CD4-positive, alpha-beta T cell (primary cell): Measurements from ENCODE around the gene DNAJC15. TPM values are rescaled to one million over a fixed set of nuclear protein-coding genes. Genes with fewer than 3 reads are reported as not detected.

ENCODE experiments used
- ATAC-seq: fragments of 200-7000 bp; cut with Tn5 transposase; one replicate; pipeline ENCODE4 v1.10.0; 2022; ENCODE audit warnings: mild to moderate bottlenecking; ENCODE audit not compliant: poor library complexity
- CTCF ChIA-PET: fragments of 350-600 bp; sonication (Branson Sonifier 250); formaldehyde crosslinking; loops from one replicate; lab custom pipeline; 2021; ENCODE audit warnings: antibody characterized with exemption, inconsistent platforms; lab: Charles Lee
- POLR2A ChIA-PET: fragments of 350-600 bp; sonication (Branson Sonifier 250); formaldehyde crosslinking; loops from one replicate; lab custom pipeline; 2021; ENCODE audit warnings: antibody characterized with exemption, inconsistent platforms; lab: Charles Lee
- DNase-seq, 14 experiments: peaks; one replicate each; pipeline ENCODE4 v3.0.0-alpha.2; 2013 to 2020; ENCODE audit warnings: mixed read lengths in 2 of 14
- H3K27ac ChIP-seq, 2 donors: one replicate each; pipeline versions ENCODE4 v1.5.1 to v1.7.0; 2013; ENCODE audit warnings: low read length in 2 of 2, low read depth in 1 of 2, mild to moderate bottlenecking in 1 of 2
- H3K27me3 ChIP-seq, 2 experiments: 1 replicate in 1 of 2; 2 replicates in 1 of 2; pipeline versions ENCODE4 v1.6.1 to v1.7.0; 2013; ENCODE audit warnings: low read length in 2 of 2, control low read depth in 1 of 2, mild to moderate bottlenecking in 1 of 2, moderate library complexity in 1 of 2; ENCODE audit not compliant: insufficient read depth in 2 of 2, control insufficient read depth in 1 of 2
- H3K36me3 ChIP-seq: one replicate; pipeline ENCODE4 v1.6.1; 2013; ENCODE audit warnings: low read length, control low read depth; ENCODE audit not compliant: insufficient read depth
- H3K4me1 ChIP-seq: one replicate; pipeline ENCODE4 v1.6.1; 2013; ENCODE audit warnings: low read length, control low read depth; ENCODE audit not compliant: insufficient read depth
- H3K4me3 ChIP-seq: one replicate; pipeline ENCODE4 v1.5.1; 2013; ENCODE audit warnings: mild to moderate bottlenecking, low read length, moderate library complexity
- H3K9me3 ChIP-seq, 2 experiments: 1 replicate in 1 of 2; 2 replicates in 1 of 2; pipeline versions ENCODE4 v1.6.1 to v1.7.0; 2013; ENCODE audit warnings: low read length in 2 of 2, mild to moderate bottlenecking in 2 of 2, control low read depth in 1 of 2, moderate library complexity in 1 of 2; ENCODE audit not compliant: control insufficient read depth in 1 of 2, insufficient read depth in 1 of 2
- H3K27ac Mint-ChIP-seq: one replicate; pipeline ENCODE4 v1.8.0; 2020; ENCODE audit warnings: mixed read lengths
- H3K27me3 Mint-ChIP-seq: one replicate; pipeline ENCODE4 v1.8.0; 2021; ENCODE audit warnings: mixed read lengths
- H3K36me3 Mint-ChIP-seq: one replicate; pipeline ENCODE4 v1.8.0; 2021; ENCODE audit warnings: low read depth, mixed read lengths
- H3K4me1 Mint-ChIP-seq: one replicate; pipeline ENCODE4 v1.8.0; 2021; ENCODE audit warnings: low read depth, mixed read lengths
- H3K4me3 Mint-ChIP-seq: one replicate; pipeline ENCODE4 v1.8.0; 2020; ENCODE audit warnings: mild to moderate bottlenecking, mixed read lengths
- H3K9me3 Mint-ChIP-seq: one replicate; pipeline ENCODE4 v1.8.0; 2020; ENCODE audit warnings: mixed read lengths
- intact Hi-C, 2 experiments: fragments of 100-400 bp; cut with DNase I in 1 of 2; cut with micrococcal nuclease in 1 of 2; formaldehyde crosslinking; loops; one replicate each; pipeline versions ENCODE4 v1.15.1 to v1.9.0; 2023 to 2025; cut with DNase I, micrococcal nuclease
- total RNA-seq, 174 experiments: library from RNA in 2 of 174; stranded (reverse) in 2 of 174; gene quantifications; one replicate each; pipeline ENCODE4 v1.2.3 and lab custom pipeline; 2021 to 2026
- TF ChIP-seq, protein P1 (sequence below): fragments of 200-600 bp; IDR thresholded peaks from one replicate; pipeline ENCODE4 v1.8.0; 2022; ENCODE audit warnings: antibody characterized with exemption, mild to moderate bottlenecking

The DNAJC15 gene
- total RNA-seq, 2 experiments from 2014 or later: 6.8 to 7.6 TPM

GRCh38 chr13:43115141-43115540 lies 91.8 kb downstream of the DNAJC15 start:
- H3K9me3 ChIP-seq: no peaks in the 10 kb centered on the region
- Mint-ChIP-seq H3K27me3 (no peaks in the 10 kb centered on the region), H3K4me1 (no peaks in the 10 kb centered on the region), H3K9me3 (no peaks in the 10 kb centered on the region), H3K27ac (no peak overlapping the region), H3K36me3 (no peaks in the 10 kb centered on the region), H3K4me3 (no peak overlapping the region)
- intact Hi-C loops: loop anchor here in 1 of 2 experiments (2.0 kb wide), 1 partner anchor 22 kb away; no protein-coding TSS in a partner anchor
- H3K36me3 ChIP-seq: no peaks in the 10 kb centered on the region
- H3K27me3 ChIP-seq: peaks cover 0 to 2% of the 10 kb centered on the region in 2 experiments
- ATAC-seq: no peak
- TF ChIP-seq, protein P1, sequence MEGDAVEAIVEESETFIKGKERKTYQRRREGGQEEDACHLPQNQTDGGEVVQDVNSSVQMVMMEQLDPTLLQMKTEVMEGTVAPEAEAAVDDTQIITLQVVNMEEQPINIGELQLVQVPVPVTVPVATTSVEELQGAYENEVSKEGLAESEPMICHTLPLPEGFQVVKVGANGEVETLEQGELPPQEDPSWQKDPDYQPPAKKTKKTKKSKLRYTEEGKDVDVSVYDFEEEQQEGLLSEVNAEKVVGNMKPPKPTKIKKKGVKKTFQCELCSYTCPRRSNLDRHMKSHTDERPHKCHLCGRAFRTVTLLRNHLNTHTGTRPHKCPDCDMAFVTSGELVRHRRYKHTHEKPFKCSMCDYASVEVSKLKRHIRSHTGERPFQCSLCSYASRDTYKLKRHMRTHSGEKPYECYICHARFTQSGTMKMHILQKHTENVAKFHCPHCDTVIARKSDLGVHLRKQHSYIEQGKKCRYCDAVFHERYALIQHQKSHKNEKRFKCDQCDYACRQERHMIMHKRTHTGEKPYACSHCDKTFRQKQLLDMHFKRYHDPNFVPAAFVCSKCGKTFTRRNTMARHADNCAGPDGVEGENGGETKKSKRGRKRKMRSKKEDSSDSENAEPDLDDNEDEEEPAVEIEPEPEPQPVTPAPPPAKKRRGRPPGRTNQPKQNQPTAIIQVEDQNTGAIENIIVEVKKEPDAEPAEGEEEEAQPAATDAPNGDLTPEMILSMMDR: no peak
- ChIA-PET POLR2A (no interaction called here), CTCF (no interaction called here)
- H3K27ac ChIP-seq: no peak overlapping the region
- no peak for DNase-seq
- H3K4me1 ChIP-seq: no peaks in the 10 kb centered on the region
- H3K4me3 ChIP-seq: no peak overlapping the region

DNA sequence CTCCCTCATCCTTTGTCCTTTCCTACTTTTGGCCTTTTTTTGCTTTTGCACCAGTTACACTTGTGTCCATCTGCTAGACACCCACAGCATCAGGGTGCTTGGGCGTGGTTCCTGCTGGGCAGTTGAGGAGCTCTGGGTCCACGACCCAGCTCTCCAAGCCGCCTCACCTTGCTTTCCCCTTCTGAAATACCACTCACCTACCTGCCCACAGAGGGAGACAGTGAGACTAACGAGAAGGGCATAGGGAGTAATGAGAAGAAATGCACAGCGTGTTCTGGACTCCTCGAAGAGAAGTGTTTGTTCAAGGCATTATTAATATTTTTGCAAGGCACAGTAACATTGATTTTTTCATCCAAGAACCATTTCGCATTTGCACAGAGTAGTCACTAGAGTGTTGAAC lies 92.9 kb downstream of the DNAJC15 start:
- no peaks in the 10 kb centered on the region for H3K36me3 ChIP-seq
- H3K4me3 ChIP-seq: no peak overlapping the region
- CTCF ChIA-PET: no interaction called here
- Mint-ChIP-seq H3K4me1 (no peaks in the 10 kb centered on the region), H3K4me3 (no peak overlapping the region), H3K27me3 (no peaks in the 10 kb centered on the region), H3K36me3 (no peaks in the 10 kb centered on the region), H3K9me3 (no peaks in the 10 kb centered on the region), H3K27ac (no peak overlapping the region)
- POLR2A ChIA-PET: no interaction called here
- TF ChIP-seq, protein P1: no peak
- intact Hi-C loops: no loop called here
- no peaks in the 10 kb centered on the region for H3K4me1 ChIP-seq
- peaks cover 0 to 2% of the 10 kb centered on the region in 2 experiments for H3K27me3 ChIP-seq
- H3K27ac ChIP-seq: no peak overlapping the region
- no peak for ATAC-seq
- H3K9me3 ChIP-seq: no peaks in the 10 kb centered on the region
- no peak for DNase-seq

DNA sequence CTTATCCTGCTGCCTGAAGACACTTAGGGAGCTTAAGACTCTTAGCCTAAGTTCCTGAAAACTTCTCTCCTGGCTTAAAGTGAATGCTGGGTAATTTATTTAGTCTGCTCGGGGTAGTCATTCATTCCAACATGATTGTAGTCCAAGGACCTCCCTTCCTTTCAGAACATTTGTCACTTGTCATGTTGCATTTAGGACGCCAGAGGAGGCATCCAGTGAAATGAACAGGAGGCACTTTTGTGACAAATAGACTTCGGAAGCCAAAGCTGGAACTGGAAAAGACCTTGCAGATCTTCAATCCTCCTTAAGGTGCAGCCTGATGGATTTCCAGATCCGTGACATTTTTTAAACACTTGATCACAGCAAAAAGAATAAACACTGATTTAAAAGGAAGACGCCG lies 95.1 kb downstream of the DNAJC15 start:
- intact Hi-C loops: no loop called here
- POLR2A ChIA-PET: no interaction called here
- H3K27ac Mint-ChIP-seq: no peak overlapping the region

More for the DNA sequence above, 95.1 kb downstream of the DNAJC15 start:
- Histone ChIP-seq H3K36me3 (no peaks in the 10 kb centered on the region), H3K4me1 (no peaks in the 10 kb centered on the region), H3K27ac (no peak overlapping the region), H3K9me3 (no peaks in the 10 kb centered on the region), H3K27me3 (peaks cover 0 to 2% of the 10 kb centered on the region in 2 experiments), H3K4me3 (no peak overlapping the region)
- H3K4me1 Mint-ChIP-seq: no peaks in the 10 kb centered on the region
- H3K27me3 Mint-ChIP-seq: peaks cover 5% of the 10 kb centered on the region
- TF ChIP-seq, protein P1: no peak
- H3K4me3 Mint-ChIP-seq: no peak overlapping the region
- H3K36me3 Mint-ChIP-seq: no peaks in the 10 kb centered on the region
- CTCF ChIA-PET: no interaction called here
- DNase-seq (no peak), ATAC-seq (no peak)
- H3K9me3 Mint-ChIP-seq: no peaks in the 10 kb centered on the region
